Measurements from ENCODE around the gene CCDC177.

Gene CCDC177

GRCh38 chr14:69567563-69567962 is 7.1 kb downstream of the CCDC177 start:
- H3K4me3 ChIP-seq (ENCODE audit: low read depth, low read length) = no peak overlapping the region
- TF ChIP-seq CTCF (IDR thresholded peaks at IDR 0.05; ENCODE audit: low read depth, low read length, missing control alignments) = no peak
- no peak for DNase-seq (ENCODE audit: low read depth)

- no peak for TF ChIP-seq CTCF (IDR thresholded peaks at IDR 0.05; ENCODE audit: low read depth, low read length, missing control alignments)
- no peak overlapping the region for H3K4me3 ChIP-seq (ENCODE audit: low read depth, low read length)
- no peak for DNase-seq (ENCODE audit: low read depth)
Observed at GRCh38 chr14:69561893-69562292, 12.8 kb downstream of the CCDC177 start.

GRCh38 chr14:69560826-69561225 is 13.8 kb downstream of the CCDC177 start:
- H3K4me3 ChIP-seq (ENCODE audit: low read depth, low read length) = no peak overlapping the region
- TF ChIP-seq CTCF (IDR thresholded peaks at IDR 0.05; ENCODE audit: low read depth, low read length, missing control alignments) = no peak
- no peak for DNase-seq (ENCODE audit: low read depth)

- DNase-seq (ENCODE audit: low read depth) = no peak
- no peak overlapping the region for H3K4me3 ChIP-seq (ENCODE audit: low read depth, low read length)
- TF ChIP-seq CTCF (IDR thresholded peaks at IDR 0.05; ENCODE audit: low read depth, low read length, missing control alignments) = no peak
Observed at GRCh38 chr14:69559581-69560011, 15.1 kb downstream of the CCDC177 start.

DNA sequence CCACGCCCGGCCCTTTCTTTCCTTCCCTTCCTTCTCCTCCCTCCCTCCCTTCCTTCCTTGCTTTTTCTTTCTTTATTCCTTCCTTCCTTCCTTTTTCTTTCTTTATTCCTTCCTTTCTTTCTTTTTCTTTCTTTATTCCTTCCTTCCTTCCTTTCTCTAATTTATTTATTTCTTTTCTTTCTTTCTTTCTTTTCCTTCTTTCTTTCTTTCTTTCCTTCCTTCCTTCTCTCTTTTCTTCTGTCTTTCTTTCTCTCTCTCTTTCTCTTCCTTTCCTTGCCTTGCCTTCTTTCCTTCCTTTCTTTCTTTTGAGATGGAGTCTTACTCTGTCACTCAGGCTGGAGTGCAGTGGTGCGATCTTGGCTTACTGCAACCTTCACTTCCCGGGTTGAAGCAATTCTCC is 15.9 kb downstream of the CCDC177 start:
- H3K4me3 ChIP-seq (ENCODE audit: low read depth, low read length) = no peak overlapping the region
- TF ChIP-seq CTCF (IDR thresholded peaks at IDR 0.05; ENCODE audit: low read depth, low read length, missing control alignments) = no peak
- DNase-seq (ENCODE audit: low read depth) = no peak

DNA sequence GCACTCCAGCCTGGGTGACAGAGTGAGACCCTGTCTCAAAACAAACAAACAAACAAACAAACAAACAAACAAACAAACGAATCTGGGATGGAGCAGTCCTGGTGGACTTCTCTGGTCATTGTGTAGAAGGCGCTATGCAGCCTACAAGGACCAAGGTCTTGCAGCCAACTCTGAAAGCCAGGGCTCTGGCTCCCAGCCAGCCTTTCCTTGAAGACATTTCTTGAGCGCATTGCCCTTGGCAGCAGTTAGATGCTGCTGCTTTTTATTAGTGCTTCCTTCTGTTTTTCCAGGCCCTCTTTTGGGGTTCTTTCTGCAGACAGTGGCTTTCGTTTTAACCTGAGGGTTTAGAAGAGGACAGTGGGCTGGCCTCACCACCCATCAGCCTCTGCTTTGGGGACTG is 20.2 kb downstream of the CCDC177 start:
- no peak overlapping the region for H3K4me3 ChIP-seq (ENCODE audit: low read depth, low read length)
- TF ChIP-seq CTCF (IDR thresholded peaks at IDR 0.05; ENCODE audit: low read depth, low read length, missing control alignments) = no peak
- no peak for DNase-seq (ENCODE audit: low read depth)

DNA sequence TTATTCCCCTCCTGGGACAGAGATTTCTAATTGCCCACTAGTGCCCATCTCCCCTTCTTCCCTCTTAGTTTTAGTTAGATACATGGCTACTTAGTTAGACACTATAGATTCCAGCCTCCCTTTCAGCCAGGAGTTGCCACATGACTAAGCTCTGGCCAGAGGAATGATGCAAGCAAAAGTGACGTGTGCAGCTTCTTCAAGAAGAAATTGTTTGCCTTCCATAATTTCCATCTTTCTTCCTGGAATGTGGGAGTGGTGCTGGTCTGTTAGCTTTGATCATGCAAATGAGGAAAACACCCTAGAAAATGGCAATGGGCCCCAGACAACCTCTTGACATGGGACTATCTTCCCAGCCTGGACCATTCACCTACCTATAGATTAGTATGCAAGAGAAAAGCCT is 21.4 kb downstream of the CCDC177 start:
- H3K4me3 ChIP-seq (ENCODE audit: low read depth, low read length) = no peak overlapping the region
- TF ChIP-seq CTCF (IDR thresholded peaks at IDR 0.05; ENCODE audit: low read depth, low read length, missing control alignments) = no peak
- no peak for DNase-seq (ENCODE audit: low read depth)
